HT-29 (cell line): ENCODE results near the gene GRAMD2B. TPM values are rescaled to one million over a fixed set of nuclear protein-coding genes. Genes with fewer than 3 reads are reported as not detected.
"Not testable (repeated sequence)": the region's sequence is repeated elsewhere in the genome, so short reads cannot be mapped to it uniquely, and the experiment has no call there.

Source experiments
- DNase-seq: peaks from one replicate; pipeline ENCODE4 v3.0.0-alpha.2; 2015; ENCODE audit warnings: low spot score
- total RNA-seq: library from RNA; depleted of rRNA; stranded (reverse); fragments of >200 nt; shearing (Covaris generic); gene quantifications from 2 replicates; pipeline ENCODE4 v1.2.3, GENCODE V29; 2014

The GRAMD2B gene
- total RNA-seq, 1 experiment from 2014 or later = 5.7 TPM

DNA sequence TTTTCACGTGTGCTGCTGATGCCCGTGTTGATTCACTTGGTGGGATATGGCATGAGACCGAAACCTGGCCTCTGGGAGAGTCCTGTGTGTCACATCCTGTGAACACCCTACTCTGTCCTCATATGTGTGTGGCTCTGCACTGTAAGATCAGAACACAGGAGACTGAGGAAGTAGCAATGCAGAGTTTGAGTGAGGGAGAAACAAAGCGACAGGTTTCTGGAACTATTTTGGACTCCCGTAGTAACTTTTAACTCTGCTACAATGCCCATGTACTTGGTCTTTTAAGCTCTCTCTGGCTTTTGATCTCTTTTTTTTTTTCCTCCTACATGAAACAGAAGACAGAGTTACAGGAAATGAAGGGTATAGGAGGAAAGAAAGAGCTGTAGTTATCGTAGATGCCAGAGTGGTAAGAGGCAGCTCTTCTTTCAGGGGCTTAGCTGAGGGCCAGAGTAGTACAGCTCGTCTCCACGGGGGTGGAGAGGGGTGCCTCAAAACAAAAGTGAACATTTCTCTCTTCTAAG lies 26.6 kb downstream of the GRAMD2B start:
- no peak for DNase-seq

DNA sequence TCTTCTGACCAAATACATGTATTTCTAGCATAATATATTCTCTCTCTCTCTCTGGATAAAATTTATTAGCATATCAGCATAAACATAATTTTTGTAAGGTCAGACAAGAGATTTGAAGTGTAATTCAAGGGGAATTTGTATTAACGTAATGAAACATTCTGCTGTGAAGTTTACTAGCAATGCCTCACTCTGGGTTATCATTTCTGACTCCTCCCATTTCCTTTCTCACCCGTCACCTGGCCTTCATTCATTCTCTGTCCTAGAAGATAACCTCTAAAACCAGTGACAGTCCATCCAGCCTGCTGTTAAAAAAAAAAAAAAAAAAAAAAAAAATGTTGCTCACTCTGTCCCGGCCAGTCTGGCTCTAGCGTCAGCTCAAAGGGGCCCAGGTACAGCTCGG lies 27.1 kb downstream of the GRAMD2B start:
- no peak for DNase-seq

DNA sequence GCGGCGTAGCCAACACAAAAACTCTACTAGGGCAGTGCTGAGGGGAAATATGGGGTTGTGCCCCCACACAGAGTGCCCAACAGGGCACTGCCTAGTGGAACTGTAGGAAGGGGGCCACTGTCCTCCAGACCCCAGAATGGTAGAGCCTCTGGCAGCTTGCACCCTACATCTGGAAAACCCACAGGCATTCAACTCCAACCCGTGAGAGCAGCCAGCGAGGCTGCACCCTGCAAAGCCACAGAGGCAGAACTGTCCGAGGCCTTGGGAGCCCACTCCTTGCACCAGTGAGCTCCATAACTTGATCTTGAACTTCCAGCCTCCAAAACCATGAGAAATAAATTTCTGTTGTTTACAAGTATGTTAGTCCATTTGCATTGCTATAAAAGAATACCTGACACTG lies 27.7 kb downstream of the GRAMD2B start:
- no peak for DNase-seq

DNA sequence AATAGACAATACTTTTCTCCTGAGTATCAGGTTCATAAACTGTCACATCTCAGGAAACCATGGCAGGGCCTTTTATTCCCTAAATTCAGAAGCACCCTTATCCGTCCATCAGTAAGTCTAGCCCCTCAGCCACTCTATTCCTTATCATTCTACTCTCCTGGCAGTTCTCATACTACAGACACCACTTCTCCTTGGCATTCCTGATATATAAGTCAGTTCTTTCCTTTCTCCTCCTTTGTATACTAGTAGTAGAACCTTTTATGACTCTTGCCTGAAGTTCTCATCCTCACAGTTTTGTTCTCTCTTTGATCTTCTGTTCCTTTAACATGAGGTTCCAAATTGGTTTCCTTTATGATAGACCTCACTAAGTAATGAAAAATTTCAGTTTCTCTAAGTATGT lies 29.3 kb downstream of the GRAMD2B start:
- no peak for DNase-seq

DNA sequence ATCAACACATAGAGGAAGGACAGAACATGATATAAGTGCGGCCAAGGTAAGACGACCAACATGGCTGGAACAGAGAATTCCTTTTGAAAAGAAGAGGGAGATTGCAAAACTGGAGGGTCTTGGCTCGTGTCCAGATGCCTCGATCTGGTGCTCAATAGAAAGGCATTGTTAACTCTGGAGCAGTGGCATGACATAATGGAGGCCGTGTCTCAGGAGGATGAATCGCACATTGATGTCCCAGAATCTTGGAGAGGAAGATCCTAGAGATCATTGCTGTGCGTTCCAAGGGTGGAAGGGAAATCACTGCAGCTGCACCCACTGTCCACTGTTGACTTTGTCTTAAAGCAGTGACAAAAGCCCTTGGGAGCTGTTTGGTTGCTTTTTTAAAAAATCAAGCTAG lies 30.9 kb downstream of the GRAMD2B start:
- no peak for DNase-seq

DNA sequence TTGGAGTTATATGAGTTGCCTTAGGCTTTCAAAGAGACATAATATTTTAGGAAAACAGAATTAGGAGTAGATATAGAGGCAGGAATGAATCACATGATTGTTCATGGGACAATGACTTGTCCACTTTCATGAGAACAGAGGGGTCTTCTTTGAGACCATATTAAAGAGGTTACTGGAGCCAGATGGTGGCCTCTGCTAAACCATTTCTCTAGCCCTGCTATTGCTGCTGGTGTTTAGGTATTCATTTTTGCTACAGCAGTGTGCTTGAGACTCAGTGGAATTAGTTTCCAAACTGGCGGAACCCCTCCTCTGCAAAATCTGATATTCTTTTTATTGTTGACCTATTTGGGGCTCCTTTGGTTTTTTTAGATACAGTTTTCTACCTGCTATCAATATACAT lies 31.3 kb downstream of the GRAMD2B start:
- no peak for DNase-seq

DNA sequence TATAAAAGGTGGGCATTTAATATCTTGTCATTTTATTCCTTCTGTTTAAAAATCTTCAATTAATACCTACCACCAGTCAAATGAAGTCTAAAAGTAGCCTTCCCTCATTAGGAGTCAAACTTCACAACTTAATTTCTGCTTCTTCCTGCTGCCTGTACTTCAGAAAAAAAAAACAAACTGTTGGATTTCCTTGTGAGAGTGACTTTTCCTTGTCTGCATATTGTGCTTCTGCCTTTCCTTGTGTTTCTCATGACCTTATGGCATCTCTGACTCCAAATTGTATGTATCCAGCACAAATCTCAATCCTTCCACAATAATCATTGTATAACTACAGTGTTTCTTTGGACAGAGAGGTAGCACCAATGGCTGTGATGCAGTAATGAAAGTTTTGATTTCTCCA lies 32.1 kb downstream of the GRAMD2B start:
- DNase-seq = no peak

DNA sequence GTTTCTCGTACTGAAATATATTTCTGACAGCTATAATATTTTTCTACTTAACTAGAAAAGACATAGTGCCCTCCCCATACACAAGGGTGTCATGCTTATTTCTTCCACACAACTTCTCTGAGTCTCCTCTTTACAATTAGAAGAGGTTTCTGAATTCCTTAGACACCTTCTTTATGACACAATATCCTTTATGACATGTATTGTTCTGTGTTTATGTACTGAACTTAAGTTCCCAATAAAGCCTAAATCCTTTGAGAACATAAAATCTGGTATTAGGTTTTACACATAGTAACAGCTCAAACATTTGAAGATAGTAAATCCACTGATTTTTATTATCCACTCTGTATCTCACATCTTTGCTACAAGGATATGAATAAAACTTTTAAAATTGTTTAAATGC lies 32.5 kb downstream of the GRAMD2B start:
- DNase-seq = no peak

DNA sequence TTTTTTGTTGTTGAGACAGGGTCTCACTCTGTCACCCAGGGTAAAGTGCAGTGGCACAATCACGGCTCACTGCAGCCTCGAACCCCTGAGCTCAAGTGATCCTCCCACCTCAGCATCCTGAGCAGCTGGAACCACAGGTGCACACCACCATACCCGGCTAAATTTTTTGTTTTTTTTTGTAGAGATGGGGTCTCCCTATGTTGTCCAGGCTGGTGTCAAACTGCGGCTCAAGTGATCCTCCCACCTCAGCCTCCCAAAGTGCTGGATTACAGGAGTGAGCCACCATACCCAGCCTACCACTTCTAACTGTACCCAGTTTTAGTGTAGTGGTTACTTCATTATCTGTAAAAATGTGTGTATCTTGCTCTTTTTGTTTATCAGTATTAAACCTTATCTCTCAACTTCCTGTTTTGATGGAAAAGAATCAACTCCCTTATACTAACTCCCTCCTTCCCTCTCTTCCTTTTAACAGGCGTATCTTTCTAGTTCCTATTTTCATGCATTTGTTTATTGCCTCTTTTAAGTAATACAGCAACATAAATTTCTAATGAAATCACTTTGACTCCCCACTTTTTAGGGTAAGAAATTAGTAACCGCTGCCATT lies 33.1 kb downstream of the GRAMD2B start:
- no peak for DNase-seq

DNA sequence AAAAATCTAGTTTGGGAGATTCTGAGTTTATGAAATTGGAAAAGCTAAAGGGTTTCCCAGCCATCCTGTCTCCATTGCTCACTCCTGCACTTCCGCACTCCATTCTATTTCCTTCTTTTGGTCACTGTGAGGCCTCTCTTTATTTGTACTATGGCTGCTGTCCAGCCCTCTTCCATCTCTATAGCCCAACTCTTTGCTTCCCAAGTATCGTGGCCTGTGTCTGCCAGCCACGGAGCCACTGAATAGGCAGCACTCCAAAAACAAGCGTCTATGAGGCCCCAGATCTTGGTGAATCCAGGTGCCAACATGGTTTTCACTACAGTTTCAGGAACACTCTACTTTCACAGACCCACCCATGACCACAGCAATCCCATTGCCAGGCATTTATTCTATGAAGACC lies 37.2 kb downstream of the GRAMD2B start:
- DNase-seq = no peak

DNA sequence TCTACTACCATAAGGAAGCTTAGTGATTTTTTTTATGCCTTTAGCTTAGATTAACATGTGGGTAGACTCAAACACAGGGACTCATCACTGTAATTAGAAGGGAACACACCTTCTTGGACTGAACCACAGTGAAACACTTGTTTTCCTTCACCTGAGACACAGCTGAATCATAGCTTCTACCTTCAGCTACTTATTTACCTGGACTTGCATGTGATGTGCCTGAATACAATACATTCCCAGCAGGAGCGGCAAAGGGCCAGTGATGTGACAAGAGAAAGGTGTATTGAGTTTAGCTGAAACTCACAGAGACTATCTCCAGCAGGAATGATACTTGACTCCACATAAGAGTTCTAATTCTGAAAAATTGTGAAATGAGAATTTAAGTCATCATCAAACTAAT lies 37.8 kb downstream of the GRAMD2B start:
- DNase-seq = no peak

DNA sequence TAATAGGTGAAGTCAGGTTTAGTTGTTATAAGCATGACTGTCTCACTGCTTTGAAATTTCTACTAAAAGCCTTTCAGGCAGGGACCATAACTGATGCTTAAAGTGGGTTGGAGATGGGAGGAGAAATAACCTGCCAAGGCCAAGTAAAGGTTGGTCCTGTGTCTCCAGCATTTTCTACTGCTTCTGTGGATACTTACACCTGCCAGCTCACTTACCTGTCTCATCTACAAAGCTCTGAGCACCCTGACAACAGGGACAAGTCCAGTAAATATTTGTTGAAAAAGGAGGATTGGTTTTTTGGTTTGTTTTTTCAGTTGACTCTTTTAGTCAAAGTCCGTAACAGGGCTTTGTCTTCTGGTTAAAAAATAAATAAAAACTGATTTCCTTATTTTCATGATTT lies 38.6 kb downstream of the GRAMD2B start:
- DNase-seq = no peak

DNA sequence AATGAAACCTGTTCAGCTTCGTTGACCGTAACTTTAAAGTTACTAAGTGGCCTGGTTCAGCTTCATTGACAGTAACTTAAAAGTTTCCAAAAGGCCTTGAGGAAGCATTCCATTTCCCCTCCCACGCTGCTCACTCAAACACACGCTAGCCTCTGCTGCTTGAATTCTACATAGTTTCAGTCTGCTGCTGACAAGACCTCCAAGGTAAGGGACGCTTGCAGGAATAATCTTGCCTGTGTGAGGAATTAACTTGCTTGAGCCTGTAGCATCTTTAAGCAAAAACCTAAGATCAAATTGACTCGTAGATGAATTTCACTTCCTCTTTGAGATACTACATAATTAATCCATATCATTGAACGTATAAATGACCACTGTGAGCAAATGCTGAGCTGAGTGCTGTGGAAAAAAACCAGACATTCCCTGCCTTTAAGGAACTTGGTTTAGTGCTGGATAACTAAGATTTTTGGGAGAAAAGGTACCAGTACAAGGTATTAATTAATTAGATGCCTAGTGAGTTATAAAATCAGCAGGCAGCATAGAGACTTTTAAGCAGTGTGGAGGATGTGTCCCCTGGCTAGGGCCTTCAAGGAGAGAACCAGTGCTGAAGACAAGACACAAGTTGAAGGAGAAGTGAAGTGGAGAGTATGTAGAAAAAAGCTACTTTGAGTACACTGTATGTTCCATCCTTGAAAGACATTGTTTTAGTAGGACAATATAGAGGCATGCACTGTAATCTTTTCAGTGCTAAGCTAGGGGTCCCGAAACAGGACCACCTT lies 39.2 kb downstream of the GRAMD2B start:
- DNase-seq = no peak

DNA sequence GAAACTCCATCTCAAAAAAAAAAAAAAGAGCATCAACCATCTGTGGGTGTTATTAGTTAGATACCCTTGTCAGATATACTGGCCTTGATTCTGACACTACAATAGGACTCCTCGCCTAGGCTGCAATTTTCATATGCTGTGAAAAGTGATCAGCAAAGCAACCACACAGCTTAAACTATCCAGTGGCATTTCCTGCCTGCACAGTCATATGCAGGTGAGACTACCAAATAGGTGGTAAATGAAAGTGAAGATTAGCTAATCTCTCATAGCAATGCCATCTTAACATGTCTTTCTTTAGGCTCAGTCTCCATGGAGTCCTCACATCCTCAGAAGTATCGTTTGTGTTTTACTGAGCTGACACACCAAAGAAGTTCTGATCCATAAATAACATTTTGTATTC lies 40.8 kb downstream of the GRAMD2B start:
- DNase-seq = no peak

DNA sequence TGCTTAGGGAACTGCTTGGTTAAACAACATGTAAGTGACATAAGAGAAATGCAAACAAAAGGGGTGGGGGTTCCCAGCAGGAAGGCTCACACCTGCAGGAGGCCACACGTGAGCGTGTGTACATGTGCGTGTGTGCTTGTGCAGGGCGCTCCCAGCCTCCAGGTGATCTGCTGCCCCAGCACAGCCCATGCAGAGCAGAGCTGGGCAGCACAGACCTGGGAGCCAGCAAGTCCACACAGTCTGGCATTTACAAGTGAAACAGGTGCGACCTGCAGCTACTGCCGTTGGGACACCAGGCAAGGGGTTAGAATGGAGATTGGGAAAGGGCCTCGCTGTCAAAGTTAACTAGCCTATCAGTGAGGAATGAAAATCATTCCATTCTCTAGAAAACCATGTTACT lies 41.8 kb downstream of the GRAMD2B start:
- DNase-seq = no peak

DNA sequence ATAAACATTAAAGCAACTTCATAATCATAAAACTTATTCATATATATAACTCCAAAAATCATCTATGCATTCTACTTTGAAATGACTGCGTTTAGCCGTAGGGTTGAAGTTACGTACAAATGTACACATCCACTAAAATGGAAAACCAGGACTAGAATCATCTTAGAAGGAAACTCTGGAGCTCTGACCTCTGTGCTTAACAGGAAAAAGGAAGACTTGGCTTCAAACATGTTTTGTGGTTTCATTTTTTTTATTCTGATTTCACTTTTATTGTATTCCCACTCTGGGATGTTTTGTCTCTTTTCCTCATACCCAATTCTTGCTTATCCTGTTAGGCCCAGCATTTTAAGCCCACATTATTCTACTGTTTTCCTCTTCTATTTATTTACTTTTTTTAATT lies 44.9 kb downstream of the GRAMD2B start:
- no peak for DNase-seq

DNA sequence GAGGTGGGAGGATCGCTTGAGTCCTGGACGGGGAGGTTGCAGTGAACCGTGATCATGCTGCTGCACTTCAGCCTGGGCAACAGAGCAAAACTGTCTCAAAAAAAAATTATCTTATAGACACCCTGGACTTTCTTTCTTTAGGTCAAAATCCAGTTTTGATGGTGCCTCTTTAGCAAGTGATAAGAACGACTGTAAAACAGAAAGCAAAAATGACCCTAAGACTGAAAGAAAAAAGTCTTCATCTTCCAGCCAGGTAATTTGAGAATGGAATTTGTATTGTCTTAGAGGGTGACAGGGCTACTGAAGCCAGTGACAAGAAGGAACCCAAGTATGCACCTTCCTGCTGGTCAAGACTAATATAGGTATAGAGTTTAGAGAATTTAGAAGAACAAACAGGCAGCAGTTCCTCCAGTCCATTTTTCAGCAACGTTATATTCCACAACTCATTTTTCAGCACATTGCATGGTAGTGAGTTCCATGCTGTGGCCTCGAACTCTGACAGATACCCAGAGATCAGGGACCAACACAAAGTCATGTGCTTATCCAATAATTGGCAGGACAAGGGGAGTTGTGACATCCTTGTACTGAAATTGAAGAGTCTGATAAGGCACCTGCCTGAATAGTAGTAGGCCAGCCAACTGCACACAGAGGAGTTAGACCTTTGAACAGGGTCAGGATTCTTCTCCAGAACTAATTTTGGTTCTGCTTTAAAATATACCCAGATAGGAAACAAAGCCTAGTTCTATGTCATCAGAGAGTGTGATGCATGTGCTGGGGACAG lies 46.5 kb downstream of the GRAMD2B start:
- no peak for DNase-seq

DNA sequence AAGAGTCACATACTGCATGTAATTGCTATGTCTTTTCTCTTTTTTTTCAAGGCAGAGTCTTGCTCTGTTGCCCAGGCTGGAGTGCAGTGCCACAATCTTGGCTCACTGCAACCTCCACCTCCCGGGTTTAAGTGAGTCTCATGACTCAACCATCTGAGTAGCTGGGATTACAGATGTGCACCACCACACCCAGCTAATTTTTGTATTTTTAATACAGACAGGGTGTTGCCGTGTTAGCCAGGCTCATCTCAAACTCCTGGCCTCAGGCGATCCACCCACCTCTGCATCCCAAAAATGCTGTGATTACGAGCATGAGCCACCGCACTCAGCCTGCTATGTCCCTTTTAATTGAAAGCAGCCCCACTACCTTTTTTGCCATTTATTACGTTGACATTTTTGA lies 47.3 kb downstream of the GRAMD2B start:
- not testable (repeated sequence) for DNase-seq

DNA sequence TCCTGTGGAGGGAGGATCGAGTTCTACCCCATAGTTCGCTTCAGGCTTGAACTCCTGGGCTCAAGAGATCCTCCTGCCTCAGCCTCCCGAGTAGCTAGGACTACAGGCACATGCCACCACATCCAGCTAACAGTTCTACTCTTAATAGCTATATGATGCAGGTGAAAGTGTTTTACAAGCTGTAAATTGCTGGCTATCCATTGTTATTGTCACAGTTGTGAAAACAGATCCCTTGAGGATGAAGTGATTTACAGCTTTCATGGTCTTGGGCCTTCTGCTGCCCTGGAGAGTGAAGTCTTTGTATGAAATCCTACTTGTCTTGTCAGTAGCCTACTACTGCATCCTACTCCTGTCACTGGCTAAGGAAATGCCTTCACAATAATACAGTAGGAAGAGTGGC lies 48.0 kb downstream of the GRAMD2B start:
- DNase-seq = no peak

DNA sequence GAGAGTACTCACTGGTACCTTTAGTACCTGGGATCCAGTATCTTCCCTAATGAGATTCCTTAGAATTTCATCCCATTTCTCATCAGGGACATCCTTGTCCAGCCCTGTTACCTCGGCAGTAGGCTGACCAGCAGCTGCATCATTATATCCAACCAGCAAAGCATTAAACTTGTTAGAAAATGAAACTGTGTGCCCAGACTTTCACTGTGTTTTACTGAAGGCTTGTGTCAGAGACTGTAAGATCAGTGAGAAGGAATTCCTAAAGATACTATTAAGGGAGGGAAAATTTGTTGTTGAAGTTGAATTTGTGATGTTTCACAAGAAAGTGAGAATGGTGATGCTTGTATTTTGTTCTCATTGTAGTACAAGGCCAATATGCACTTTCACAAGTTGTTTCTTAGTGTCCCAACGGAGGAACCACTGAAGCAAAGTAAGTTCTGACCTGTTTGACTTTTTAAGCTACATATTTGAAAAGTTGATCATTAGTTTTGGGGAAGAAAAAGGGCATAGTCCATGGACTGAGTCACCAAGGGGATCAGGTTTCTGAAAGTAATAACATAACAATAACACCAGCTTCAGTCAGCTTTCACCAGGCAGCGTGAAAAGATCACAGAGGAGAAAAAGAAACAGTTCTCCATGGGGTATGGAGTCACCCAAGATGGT lies 48.8 kb downstream of the GRAMD2B start:
- DNase-seq = no peak

DNA sequence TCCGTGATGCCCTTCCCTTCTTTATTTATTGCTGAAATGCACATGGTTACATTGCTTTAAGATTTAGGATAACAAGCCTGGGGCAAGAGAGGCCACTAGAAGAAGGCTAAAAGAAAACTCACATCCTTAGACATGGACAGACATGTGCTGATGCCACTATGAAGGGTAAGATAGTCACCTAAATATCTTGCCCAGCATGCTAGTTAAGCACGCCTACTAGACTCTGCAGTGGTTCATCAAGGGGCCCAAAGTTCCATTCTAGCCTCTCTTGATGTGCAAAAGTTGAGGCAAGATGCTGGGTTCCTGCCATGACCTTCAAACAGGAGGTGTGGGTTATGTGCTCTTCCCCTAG lies 49.3 kb downstream of the GRAMD2B start:
- DNase-seq = no peak
